K562 (cell line): ENCODE data around the gene CHN1. TPM values are rescaled to one million over a fixed set of nuclear protein-coding genes. Genes with fewer than 3 reads are reported as not detected.

Experiments
- ATAC-seq: fragments of 200-7000 bp; cut with Tn5 transposase; 3 replicates; pipeline ENCODE4 v1.9.1; 2020; ENCODE audit warnings: moderate library complexity
- BruUV-seq: library from RNA; stranded (reverse); fragments of 400-500 nt; replicated peaks from 2 replicates; lab custom pipeline; 2021; lab: Mats Ljungman, UMichigan
- CTCF ChIA-PET: fragments of 300-600 bp; formaldehyde crosslinking; extraction: SDS; loops from one replicate; lab custom pipeline; 2021; ENCODE audit warnings: low intra/inter-chr PET ratio; lab: Yijun Ruan, JAX
- POLR2A ChIA-PET: fragments of 300-600, 350-650 bp; sonication (Branson Sonifier 250); formaldehyde crosslinking; extraction: SDS; loops from one replicate; lab custom pipeline; 2021; ENCODE audit warnings: antibody characterized with exemption, inconsistent platforms; lab: Yijun Ruan, JAX
- DNase-seq, 4 experiments: peaks; one replicate each; pipeline versions ENCODE4 v3.0.0 to v3.0.0-alpha.2; 2011 to 2018; ENCODE audit warnings: low spot score in 3 of 4, mixed read lengths in 3 of 4; ENCODE audit errors: extremely low read depth in 1 of 4
- FAIRE-seq: peaks from 2 replicates; lab custom pipeline; 2011; peaks lifted over from hg19 to GRCh38; lab: Jason Lieb, UNC
- H2AFZ ChIP-seq: 2 replicates; pipeline ENCODE4 v1.6.0; 2011; ENCODE audit warnings: low read depth, low read length, control low read depth, inconsistent platforms
- H3K27ac ChIP-seq: fragments of 200-600 bp; 3 replicates; pipeline ENCODE4 v1.8.0; 2011; ENCODE audit warnings: low read depth, mild to moderate bottlenecking, control low read depth, inconsistent platforms, low read length, moderate library complexity, mixed read lengths; ENCODE audit errors: extremely low read depth
- H3K27me3 ChIP-seq, 2 experiments: fragments of 300-600 bp in 1 of 2; 2 replicates in 1 of 2; 3 replicates in 1 of 2; pipeline versions ENCODE4 v1.6.0 to v1.8.0; 2011; ENCODE audit warnings: inconsistent platforms in 2 of 2, low read length in 2 of 2, mild to moderate bottlenecking in 1 of 2, mixed read lengths in 1 of 2, moderate library complexity in 1 of 2; ENCODE audit not compliant: control insufficient read depth in 2 of 2, insufficient read depth in 2 of 2
- H3K36me3 ChIP-seq: fragments of 300-600 bp; 3 replicates; pipeline ENCODE4 v1.8.0; 2011; ENCODE audit warnings: mild to moderate bottlenecking, low read length, inconsistent platforms; ENCODE audit not compliant: control insufficient read depth, insufficient read depth
- H3K4me1 ChIP-seq, 2 experiments: fragments of 200-600 bp in 1 of 2; replicated peaks in 1 of 2; 2 replicates in 1 of 2; 3 replicates in 1 of 2; pipeline versions ENCODE4 v1.5.1 to v1.8.0; 2011; ENCODE audit warnings: inconsistent platforms in 2 of 2, low read length in 2 of 2, mild to moderate bottlenecking in 1 of 2, mixed read lengths in 1 of 2, moderate library complexity in 1 of 2; ENCODE audit not compliant: control insufficient read depth in 2 of 2, insufficient read depth in 2 of 2
- H3K4me2 ChIP-seq: 2 replicates; pipeline ENCODE4 v1.6.1; 2011; ENCODE audit warnings: low read length, control low read depth, inconsistent platforms, mixed read lengths; ENCODE audit not compliant: insufficient read depth
- H3K4me3 ChIP-seq: fragments of 200-600 bp; sonication (generic), shearing (Covaris generic); 2 replicates; pipeline ENCODE4 v1.5.1; 2016; ENCODE audit warnings: control low read depth, inconsistent platforms
- H3K79me2 ChIP-seq: fragments of 200-600 bp; 3 replicates; pipeline ENCODE4 v1.8.0; 2011; ENCODE audit warnings: low read length, inconsistent platforms; ENCODE audit not compliant: control insufficient read depth, insufficient read depth
- H3K9ac ChIP-seq, 2 experiments: 2 replicates each; pipeline versions ENCODE4 v1.6.0 to v1.6.1; 2011; ENCODE audit warnings: low read depth in 2 of 2, low read length in 2 of 2, control low read depth in 1 of 2, inconsistent platforms in 1 of 2, mild to moderate bottlenecking in 1 of 2, mixed read lengths in 1 of 2; ENCODE audit not compliant: insufficient read depth in 1 of 2
- H3K9me1 ChIP-seq: one replicate; pipeline ENCODE4 v1.6.0; 2011; ENCODE audit warnings: inconsistent platforms, mild to moderate bottlenecking, low read length, moderate library complexity; ENCODE audit not compliant: control insufficient read depth, insufficient read depth
- H3K9me3 ChIP-seq: replicated peaks from 2 replicates; pipeline ENCODE4 v1.5.1; 2011; ENCODE audit warnings: low read depth, low read length, inconsistent platforms; ENCODE audit not compliant: control insufficient read depth, insufficient read depth
- H4K20me1 ChIP-seq: replicated peaks from 2 replicates; pipeline ENCODE4 v1.6.1; 2011; ENCODE audit warnings: low read length, inconsistent platforms, mixed read lengths; ENCODE audit not compliant: control insufficient read depth, insufficient read depth
- CHCHD3 ChIP-seq: fragments of 250-450 bp; sonication (Bioruptor Pico); IDR thresholded peaks from 2 replicates; pipeline ENCODE4 v2.1.2; 2022; ENCODE audit warnings: mild to moderate bottlenecking
- CTBP1 ChIP-seq: fragments of 450-650 bp; IDR thresholded peaks from 2 replicates; pipeline ENCODE4 v1.6.1; 2016; ENCODE audit warnings: borderline replicate concordance
- KDM2B ChIP-seq: fragments of 250-450 bp; sonication (Bioruptor Pico); IDR thresholded peaks from 2 replicates; pipeline ENCODE4 v1.8.0; 2021; ENCODE audit warnings: mild to moderate bottlenecking, moderate library complexity
- MTA2 ChIP-seq: fragments of 450-650 bp; IDR thresholded peaks from 2 replicates; pipeline ENCODE4 v1.6.1; 2016; ENCODE audit warnings: low read depth
- TEAD2 ChIP-seq: fragments of 450-650 bp; IDR thresholded peaks from 2 replicates; pipeline ENCODE4 v1.6.1; 2016; ENCODE audit warnings: missing genetic modification characterization, control low read depth, missing compliant biosample characterization
- ZNF212 ChIP-seq: fragments of 450-650 bp; formaldehyde crosslinking; IDR thresholded peaks from 2 replicates; pipeline ENCODE4 v1.4.0; 2020; ENCODE audit warnings: mild to moderate bottlenecking
- WGBS: fragments of 100-300 bp; shearing (Covaris generic); methylation state at CpG from one replicate; pipeline ENCODE4 v1.1.6; 2016; ENCODE audit warnings: low coverage, mixed read lengths; ENCODE audit not compliant: insufficient coverage; ENCODE audit errors: missing lambda C conversion rate; 5-methylcytosine and 5-hydroxymethylcytosine counted together
- in situ Hi-C: fragments of 300-500 bp; cut with MboI; formaldehyde crosslinking; loops from 4 replicates; pipeline ENCODE4 v1.15.0; 2018; ENCODE audit warnings: inconsistent platforms, mixed read lengths
- intact Hi-C: fragments of 100-400 bp; cut with micrococcal nuclease; formaldehyde crosslinking; loops from 2 replicates; pipeline ENCODE4 v1.14.2; 2022
- polyA plus RNA-seq, 8 experiments: library from polyadenylated mRNA; depleted of rRNA in 4 of 8; stranded (reverse) in 5 of 8; unstranded in 3 of 8; fragments of >200 nt; fragmentation: Nextera tagmentation in 2 of 8; fragmentation: Illumina TruSeq in 1 of 8; extraction: Ambion mirVana in 2 of 8; extraction: Trizol in 1 of 8; gene quantifications; 2 replicates each; pipeline versions ENCODE4 v1.2.1 to v1.2.3, GENCODE V29; 2011 to 2014; ENCODE audit warnings: inconsistent platforms in 1 of 8, missing spikeins in 1 of 8
- total RNA-seq, 7 experiments: library from RNA; depleted of rRNA in 6 of 7; stranded (reverse); fragments of >200 nt in 6 of 7; fragmentation: Illumina TruSeq in 2 of 7; extraction: Trizol in 2 of 7; gene quantifications; 2 replicates each; pipeline versions ENCODE4 v1.2.1 to v1.2.3, GENCODE V29; 2011 to 2021; ENCODE audit warnings: low replicate concordance in 1 of 7
- TF ChIP-seq, protein P1 (sequence below): sonication (generic); formaldehyde crosslinking; IDR thresholded peaks from 2 replicates; pipeline ENCODE4 v1.5.0; 2020; ENCODE audit warnings: missing genetic modification reagents

The CHN1 gene
- total and polyA plus RNA-seq, 9 of the 15 experiments (the other 6 are each of a cell fraction or from before 2014, with no cell fraction given): 0.17 to 2.0 (median 0.87) TPM

DNA sequence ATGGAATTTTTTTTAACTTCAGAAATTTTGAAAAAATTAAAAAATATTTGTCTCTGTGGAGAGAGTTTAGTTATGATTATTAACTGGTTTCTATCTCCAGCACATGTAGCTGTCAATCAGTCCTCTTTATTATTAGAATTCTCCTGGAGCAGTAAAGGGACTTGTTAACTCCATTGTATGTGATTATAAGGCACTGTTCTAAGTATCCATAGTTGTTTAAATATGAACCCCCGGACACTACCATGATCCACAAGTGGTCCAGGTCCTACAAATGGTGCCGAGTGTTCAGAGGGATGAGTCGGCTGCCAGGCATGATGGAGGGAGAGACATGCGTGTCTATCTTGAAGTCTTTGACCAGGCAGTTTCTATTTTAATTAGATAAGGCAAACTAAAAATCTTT, 241.4 kb downstream of the CHN1 start (continued):
- TF ChIP-seq KDM2B (CRISPR knock-in tag) (no peak), MTA2 (no peak), CTBP1 (no peak)

DNA sequence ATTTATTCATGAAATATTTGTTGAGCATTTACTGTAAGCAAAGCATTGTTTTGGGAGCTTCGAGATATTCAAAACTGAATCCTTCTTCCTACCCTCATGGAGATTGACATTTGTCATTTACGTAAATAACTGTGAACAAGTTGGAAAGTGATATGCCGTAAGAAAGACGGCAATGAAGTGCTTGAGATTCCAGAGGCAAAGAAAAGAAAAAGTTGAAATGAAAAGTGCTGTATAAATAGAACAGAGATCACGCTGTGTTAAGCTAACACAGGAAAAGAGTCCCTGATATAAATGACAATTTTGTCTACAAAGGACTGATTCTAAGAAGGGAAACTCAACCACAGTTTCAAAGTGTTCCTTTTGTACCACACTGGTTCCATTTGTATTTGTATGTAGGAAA, 242.7 kb downstream of the CHN1 start:
- ChIA-PET POLR2A (no interaction called here), CTCF (no interaction called here)
- no peaks in the 10 kb centered on the region for H3K79me2 ChIP-seq
- H4K20me1 ChIP-seq: no peaks in the 10 kb centered on the region
- H3K36me3 ChIP-seq: no peaks in the 10 kb centered on the region
- intact Hi-C loops (no loop called here), in situ Hi-C loops (no loop called here)
- no peak overlapping the region for H2AFZ ChIP-seq
- no peaks in the 10 kb centered on the region for H3K9me3 ChIP-seq
- no peaks in the 10 kb centered on the region for H3K4me1 ChIP-seq
- H3K27me3 ChIP-seq: peaks cover 8 to 32% of the 10 kb centered on the region in 2 experiments; a peak in 3 of 5 replicates
- WGBS: 2% methylated on average over 5 of the region's 5 CpGs
- H3K9ac ChIP-seq: no peak overlapping the region
- H3K4me3 ChIP-seq: no peak overlapping the region
- BruUV-seq: no TSS peak
- ATAC-seq: no peak
- no peaks in the 10 kb centered on the region for H3K9me1 ChIP-seq
- no peak for TF ChIP-seq TEAD2 (tag)
- TF ChIP-seq CHCHD3 (CRISPR knock-in tag): no peak
- no peak overlapping the region for H3K4me2 ChIP-seq
- no peak for DNase-seq
- FAIRE-seq: no peak
- no peak overlapping the region for H3K27ac ChIP-seq

DNA sequence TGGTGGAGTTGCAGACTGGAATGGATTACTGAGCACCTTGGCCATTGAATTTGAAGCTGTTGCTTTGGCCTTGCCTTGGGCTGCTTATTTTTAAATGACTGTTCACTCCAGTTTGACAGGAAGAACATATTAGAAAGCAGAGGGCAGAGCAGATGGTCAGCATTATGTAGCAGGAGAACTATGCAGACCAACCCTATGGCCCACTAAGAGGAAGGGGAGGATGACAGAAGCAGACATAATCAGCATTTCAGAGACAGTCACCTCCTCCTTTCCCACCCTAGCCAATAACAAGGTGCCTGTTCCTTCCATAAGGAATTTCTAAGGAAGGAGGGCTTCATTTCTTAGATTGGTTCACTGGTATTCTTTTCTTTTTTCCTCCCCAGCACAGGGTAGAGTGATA, 243.3 kb downstream of the CHN1 start:
- no peak for ATAC-seq
- no peak overlapping the region for H3K4me3 ChIP-seq
- no peaks in the 10 kb centered on the region for H3K36me3 ChIP-seq
- H3K4me1 ChIP-seq: no peaks in the 10 kb centered on the region
- no peak for DNase-seq
- H3K9me3 ChIP-seq: no peaks in the 10 kb centered on the region
- no peaks in the 10 kb centered on the region for H3K9me1 ChIP-seq
- no peak for TF ChIP-seq ZNF212 (CRISPR knock-in tag)
- TF ChIP-seq, protein P1, sequence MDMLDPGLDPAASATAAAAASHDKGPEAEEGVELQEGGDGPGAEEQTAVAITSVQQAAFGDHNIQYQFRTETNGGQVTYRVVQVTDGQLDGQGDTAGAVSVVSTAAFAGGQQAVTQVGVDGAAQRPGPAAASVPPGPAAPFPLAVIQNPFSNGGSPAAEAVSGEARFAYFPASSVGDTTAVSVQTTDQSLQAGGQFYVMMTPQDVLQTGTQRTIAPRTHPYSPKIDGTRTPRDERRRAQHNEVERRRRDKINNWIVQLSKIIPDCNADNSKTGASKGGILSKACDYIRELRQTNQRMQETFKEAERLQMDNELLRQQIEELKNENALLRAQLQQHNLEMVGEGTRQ (CRISPR knock-in tag): no peak
- H4K20me1 ChIP-seq: no peaks in the 10 kb centered on the region
- POLR2A ChIA-PET: no interaction called here
- no peak overlapping the region for H3K9ac ChIP-seq
- H3K79me2 ChIP-seq: no peaks in the 10 kb centered on the region
- no TSS peak for BruUV-seq
- no peak overlapping the region for H3K4me2 ChIP-seq
- no peak for FAIRE-seq
- intact Hi-C loops: no loop called here
- H3K27ac ChIP-seq: no peak overlapping the region
- in situ Hi-C loops: no loop called here
- CTCF ChIA-PET: no interaction called here
- no peak overlapping the region for H2AFZ ChIP-seq
- H3K27me3 ChIP-seq: peaks cover 13 to 36% of the 10 kb centered on the region in 2 experiments; a peak in 3 of 5 replicates
